Thoracic aorta (tissue), 2 donors: ENCODE data around the gene PRR7. TPM values are rescaled to one million over a fixed set of nuclear protein-coding genes. Genes with fewer than 3 reads are reported as not detected.

Experiments used
- ATAC-seq: fragments of 150-250 bp; one replicate; pipeline ENCODE4 v1.8.0; 2017; ENCODE audit warnings: low read depth; ENCODE audit not compliant: insufficient number of reproducible peaks, low FRiP score
- DNase-seq: peaks from one replicate; pipeline ENCODE4 v3.0.0-alpha.2; 2020; ENCODE audit warnings: low spot score
- H3K27ac ChIP-seq, 2 donors: fragments of 200-600 bp; sonication (generic); 1 replicate in 1 of 2; 2 replicates in 1 of 2; pipeline ENCODE4 v1.5.1; 2016; ENCODE audit warnings: mild to moderate bottlenecking in 2 of 2, moderate library complexity in 2 of 2
- H3K27me3 ChIP-seq: fragments of 200-600 bp; sonication (generic); replicated peaks from 2 replicates; pipeline ENCODE4 v1.6.0; 2016; ENCODE audit warnings: mild to moderate bottlenecking; ENCODE audit not compliant: insufficient read depth
- H3K36me3 ChIP-seq: fragments of 200-600 bp; sonication (generic); one replicate; pipeline ENCODE4 v1.5.1; 2016
- H3K4me1 ChIP-seq, 2 donors: fragments of 200-600 bp; sonication (generic); 1 replicate in 1 of 2; 2 replicates in 1 of 2; pipeline versions ENCODE4 v1.5.1 to v1.6.0; 2016; ENCODE audit warnings: low read depth in 2 of 2, mild to moderate bottlenecking in 1 of 2; ENCODE audit not compliant: control insufficient read depth in 1 of 2
- H3K4me3 ChIP-seq: fragments of 200-600 bp; sonication (generic); 2 replicates; pipeline ENCODE4 v1.5.1; 2016; ENCODE audit warnings: mild to moderate bottlenecking
- H3K9me3 ChIP-seq: fragments of 200-600 bp; sonication (generic); 2 replicates; pipeline ENCODE4 v1.5.1; 2016
- total RNA-seq, 2 donors: library from RNA; depleted of rRNA; stranded (reverse); fragments of >200 nt; gene quantifications; one replicate each; pipeline versions ENCODE4 v1.1.0 to v1.2.3, GENCODE V29; 2016
- TF ChIP-seq, protein P1 (sequence below): fragments of 200-600 bp; sonication (generic); IDR thresholded peaks from one replicate; pipeline ENCODE4 v1.5.1; 2019; ENCODE audit warnings: antibody characterized with exemption

Gene PRR7
- total RNA-seq, 2 donors from 2014 or later = 4.1 to 11.0 TPM

GRCh38 chr5:177439518-177440053 lies 7.0 kb upstream of the PRR7 start:
- no peaks in the 10 kb centered on the region for H3K27me3 ChIP-seq
- H3K36me3 ChIP-seq = peaks cover 47% of the 10 kb centered on the region
- ATAC-seq (no peak), DNase-seq (no peak)
- H3K9me3 ChIP-seq = no peaks in the 10 kb centered on the region
- H3K27ac ChIP-seq = no peak overlapping the region
- TF ChIP-seq, protein P1, sequence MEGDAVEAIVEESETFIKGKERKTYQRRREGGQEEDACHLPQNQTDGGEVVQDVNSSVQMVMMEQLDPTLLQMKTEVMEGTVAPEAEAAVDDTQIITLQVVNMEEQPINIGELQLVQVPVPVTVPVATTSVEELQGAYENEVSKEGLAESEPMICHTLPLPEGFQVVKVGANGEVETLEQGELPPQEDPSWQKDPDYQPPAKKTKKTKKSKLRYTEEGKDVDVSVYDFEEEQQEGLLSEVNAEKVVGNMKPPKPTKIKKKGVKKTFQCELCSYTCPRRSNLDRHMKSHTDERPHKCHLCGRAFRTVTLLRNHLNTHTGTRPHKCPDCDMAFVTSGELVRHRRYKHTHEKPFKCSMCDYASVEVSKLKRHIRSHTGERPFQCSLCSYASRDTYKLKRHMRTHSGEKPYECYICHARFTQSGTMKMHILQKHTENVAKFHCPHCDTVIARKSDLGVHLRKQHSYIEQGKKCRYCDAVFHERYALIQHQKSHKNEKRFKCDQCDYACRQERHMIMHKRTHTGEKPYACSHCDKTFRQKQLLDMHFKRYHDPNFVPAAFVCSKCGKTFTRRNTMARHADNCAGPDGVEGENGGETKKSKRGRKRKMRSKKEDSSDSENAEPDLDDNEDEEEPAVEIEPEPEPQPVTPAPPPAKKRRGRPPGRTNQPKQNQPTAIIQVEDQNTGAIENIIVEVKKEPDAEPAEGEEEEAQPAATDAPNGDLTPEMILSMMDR = no peak
- no peak overlapping the region for H3K4me3 ChIP-seq
- no peaks in the 10 kb centered on the region for H3K4me1 ChIP-seq

DNA sequence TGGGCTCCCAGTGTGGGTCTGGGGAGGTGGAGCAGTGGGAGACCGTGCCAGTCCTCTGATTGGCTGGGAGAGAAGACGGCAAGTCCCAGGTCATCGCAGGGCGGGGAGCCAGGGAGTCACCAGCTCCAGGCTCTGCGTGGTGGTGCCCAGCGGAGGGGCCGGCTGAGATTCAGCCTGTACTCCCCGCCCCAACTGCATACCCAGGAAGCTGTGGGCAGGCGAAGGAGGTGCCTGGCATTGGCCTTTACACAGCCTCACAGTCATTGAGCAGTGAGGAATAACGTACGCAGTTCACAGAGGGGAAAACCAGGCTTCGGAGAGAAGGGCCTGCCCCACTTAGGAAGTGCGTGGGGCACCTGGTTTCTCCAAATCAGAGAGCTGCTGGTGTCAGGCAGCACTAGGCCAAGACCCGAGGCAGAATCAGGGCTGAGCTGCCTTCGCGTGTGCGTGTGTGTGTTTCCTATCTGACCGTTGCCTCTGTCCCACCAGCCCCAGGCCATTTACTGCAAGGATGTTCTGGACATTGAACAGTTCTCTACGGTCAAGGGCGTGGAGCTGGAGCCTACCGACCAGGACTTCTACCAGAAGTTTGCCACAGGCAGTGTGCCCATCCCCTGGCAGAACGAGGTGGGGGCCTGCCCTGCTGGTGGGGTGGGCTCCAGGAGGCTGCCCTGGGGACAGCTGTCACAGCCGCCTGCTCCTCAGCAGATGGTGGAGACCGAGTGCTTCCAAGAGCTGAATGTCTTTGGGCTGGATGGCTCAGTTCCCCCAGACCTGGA lies 6.2 kb upstream of the PRR7 start:
- no peak overlapping the region for H3K4me3 ChIP-seq
- no peak for DNase-seq
- no peak for ATAC-seq
- no peak overlapping the region for H3K27ac ChIP-seq
- TF ChIP-seq, protein P1 = no peak
- H3K4me1 ChIP-seq = peaks cover 0 to 3% of the 10 kb centered on the region in 2 donors
- H3K27me3 ChIP-seq = no peaks in the 10 kb centered on the region
- H3K36me3 ChIP-seq = peaks cover 41% of the 10 kb centered on the region
- H3K9me3 ChIP-seq = no peaks in the 10 kb centered on the region

- Histone ChIP-seq H3K27me3 (no peaks in the 10 kb centered on the region), H3K4me1 (peaks cover 5 to 11% of the 10 kb centered on the region in 2 donors), H3K27ac (no peak overlapping the region), H3K36me3 (peaks cover 35% of the 10 kb centered on the region), H3K4me3 (no peak overlapping the region), H3K9me3 (no peaks in the 10 kb centered on the region)
- ATAC-seq (no peak), DNase-seq (no peak)
- TF ChIP-seq, protein P1 = no peak
Measured at GRCh38 chr5:177440990-177441780, 5.4 kb upstream of the PRR7 start.

GRCh38 chr5:177442066-177442826 lies 4.4 kb upstream of the PRR7 start:
- H3K36me3 ChIP-seq = peaks cover 28% of the 10 kb centered on the region
- H3K4me1 ChIP-seq = peaks cover 11 to 19% of the 10 kb centered on the region in 2 donors
- no peaks in the 10 kb centered on the region for H3K9me3 ChIP-seq
- H3K27me3 ChIP-seq = no peaks in the 10 kb centered on the region
- H3K27ac ChIP-seq = no peak overlapping the region
- H3K4me3 ChIP-seq = no peak overlapping the region
- ATAC-seq (no peak), DNase-seq (no peak)
- TF ChIP-seq, protein P1 = no peak
